Islet of Langerhans (tissue), 1 donor: ENCODE data around the gene SRSF2.
"Not testable (repeated sequence)": the region's sequence is repeated elsewhere in the genome, so short reads cannot be mapped to it uniquely, and the experiment has no call there.

Experiments used
- FAIRE-seq: peaks from one replicate; lab custom pipeline; 2011; peaks lifted over from hg19 to GRCh38; lab: Jason Lieb, UNC

The SRSF2 gene

GRCh38 chr17:76737082-76737675, at the start of gene SRSF2:
TSS of gene SRSF2 (minus strand) at chr17:76737331. CDS start at chr17:76737160, 171 bp downstream.
- FAIRE-seq: no peak

GRCh38 chr17:76784926-76785325, 47.8 kb upstream of the SRSF2 start:
- no peak for FAIRE-seq

GRCh38 chr17:76783146-76783545, 46.0 kb upstream of the SRSF2 start:
- FAIRE-seq: no peak

GRCh38 chr17:76781056-76781982, 44.2 kb upstream of the SRSF2 start:
- FAIRE-seq: no peak

- FAIRE-seq: no peak
Observed at GRCh38 chr17:76775021-76775600, 38.0 kb upstream of the SRSF2 start.

- no peak for FAIRE-seq
Observed at GRCh38 chr17:76772842-76773525, 35.9 kb upstream of the SRSF2 start.

GRCh38 chr17:76758570-76758969, 21.4 kb upstream of the SRSF2 start:
- FAIRE-seq: no peak

- no peak for FAIRE-seq
Observed at GRCh38 chr17:76757256-76757655, 20.1 kb upstream of the SRSF2 start.

GRCh38 chr17:76755285-76755684, 18.2 kb upstream of the SRSF2 start:
- no peak for FAIRE-seq

- no peak for FAIRE-seq
Observed at GRCh38 chr17:76753061-76753961, 16.2 kb upstream of the SRSF2 start.

- FAIRE-seq: no peak
Observed at GRCh38 chr17:76752006-76752405, 14.9 kb upstream of the SRSF2 start.

GRCh38 chr17:76751416-76751993, 14.4 kb upstream of the SRSF2 start:
- FAIRE-seq: no peak

GRCh38 chr17:76748657-76749056, 11.5 kb upstream of the SRSF2 start:
- no peak for FAIRE-seq

- no peak for FAIRE-seq
Observed at GRCh38 chr17:76747716-76748363, 10.7 kb upstream of the SRSF2 start.

- FAIRE-seq: not testable (repeated sequence)
Observed at GRCh38 chr17:76745785-76746184, 8.7 kb upstream of the SRSF2 start.

- no peak for FAIRE-seq
Observed at GRCh38 chr17:76744747-76745146, 7.6 kb upstream of the SRSF2 start.

- no peak for FAIRE-seq
Observed at GRCh38 chr17:76742958-76743357, 5.8 kb upstream of the SRSF2 start.

- FAIRE-seq: no peak
Observed at GRCh38 chr17:76740329-76741118, 3.4 kb upstream of the SRSF2 start.

- not testable (repeated sequence) for FAIRE-seq
Observed at GRCh38 chr17:76739568-76740115, 2.5 kb upstream of the SRSF2 start.

- no peak for FAIRE-seq
Observed at GRCh38 chr17:76738468-76738850, 1.3 kb upstream of the SRSF2 start.
